Measurements from ENCODE around the gene REC114.

The REC114 gene

DNA sequence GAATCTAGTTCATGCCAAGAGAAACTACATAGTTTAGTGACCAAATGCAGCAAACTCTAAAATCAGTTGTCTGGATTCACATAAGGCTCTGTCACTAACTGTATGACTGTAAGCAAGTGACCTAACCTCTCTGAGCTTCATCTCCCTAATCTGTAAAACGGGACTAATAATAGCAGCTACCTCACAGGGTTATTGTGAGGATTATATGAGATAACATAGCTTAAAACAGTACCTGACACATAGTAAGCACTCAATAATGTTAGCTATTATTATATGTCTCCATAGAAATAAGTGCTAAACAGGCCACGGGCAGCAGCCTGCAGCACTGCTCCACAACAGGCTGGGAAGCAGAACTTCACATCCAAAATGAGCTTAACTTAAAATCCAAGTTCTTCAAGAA lies 160.0 kb downstream of the REC114 start:
- no peak for DNase-seq (ENCODE audit: low read depth, low spot score)
- no peak overlapping the region for H3K4me3 ChIP-seq (ENCODE audit: low read depth, low read length)
- TF ChIP-seq, protein P1, sequence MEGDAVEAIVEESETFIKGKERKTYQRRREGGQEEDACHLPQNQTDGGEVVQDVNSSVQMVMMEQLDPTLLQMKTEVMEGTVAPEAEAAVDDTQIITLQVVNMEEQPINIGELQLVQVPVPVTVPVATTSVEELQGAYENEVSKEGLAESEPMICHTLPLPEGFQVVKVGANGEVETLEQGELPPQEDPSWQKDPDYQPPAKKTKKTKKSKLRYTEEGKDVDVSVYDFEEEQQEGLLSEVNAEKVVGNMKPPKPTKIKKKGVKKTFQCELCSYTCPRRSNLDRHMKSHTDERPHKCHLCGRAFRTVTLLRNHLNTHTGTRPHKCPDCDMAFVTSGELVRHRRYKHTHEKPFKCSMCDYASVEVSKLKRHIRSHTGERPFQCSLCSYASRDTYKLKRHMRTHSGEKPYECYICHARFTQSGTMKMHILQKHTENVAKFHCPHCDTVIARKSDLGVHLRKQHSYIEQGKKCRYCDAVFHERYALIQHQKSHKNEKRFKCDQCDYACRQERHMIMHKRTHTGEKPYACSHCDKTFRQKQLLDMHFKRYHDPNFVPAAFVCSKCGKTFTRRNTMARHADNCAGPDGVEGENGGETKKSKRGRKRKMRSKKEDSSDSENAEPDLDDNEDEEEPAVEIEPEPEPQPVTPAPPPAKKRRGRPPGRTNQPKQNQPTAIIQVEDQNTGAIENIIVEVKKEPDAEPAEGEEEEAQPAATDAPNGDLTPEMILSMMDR (IDR thresholded peaks at IDR 0.05; ENCODE audit: low read depth, low read length), result no peak
- in situ Hi-C loops (cut with HindIII; ENCODE audit: low sequenced_read_pairs), result no loop called here

DNA sequence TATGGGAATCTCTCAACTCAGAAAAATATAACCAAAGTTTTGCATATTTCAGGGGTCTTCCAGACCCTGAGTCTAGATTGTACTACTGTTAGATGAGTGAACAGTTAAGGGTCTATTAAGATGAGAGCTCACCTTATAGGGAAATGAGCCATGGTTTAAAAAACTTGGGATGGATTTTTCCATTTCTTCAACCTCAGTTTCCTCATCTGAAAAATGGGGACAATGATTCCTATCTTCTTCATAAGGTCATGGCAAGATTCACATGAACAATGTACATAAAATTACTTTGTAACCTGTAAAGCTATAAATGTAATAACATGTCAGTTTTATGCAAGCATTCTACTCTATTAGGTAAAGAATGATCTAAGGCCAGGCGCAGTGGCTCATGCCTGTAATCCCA lies 161.5 kb downstream of the REC114 start:
- in situ Hi-C loops (cut with HindIII; ENCODE audit: low sequenced_read_pairs), result no loop called here
- DNase-seq (ENCODE audit: low read depth, low spot score), result no peak
- H3K4me3 ChIP-seq (ENCODE audit: low read depth, low read length), result no peak overlapping the region
- TF ChIP-seq, protein P1 (IDR thresholded peaks at IDR 0.05; ENCODE audit: low read depth, low read length), result no peak

DNA sequence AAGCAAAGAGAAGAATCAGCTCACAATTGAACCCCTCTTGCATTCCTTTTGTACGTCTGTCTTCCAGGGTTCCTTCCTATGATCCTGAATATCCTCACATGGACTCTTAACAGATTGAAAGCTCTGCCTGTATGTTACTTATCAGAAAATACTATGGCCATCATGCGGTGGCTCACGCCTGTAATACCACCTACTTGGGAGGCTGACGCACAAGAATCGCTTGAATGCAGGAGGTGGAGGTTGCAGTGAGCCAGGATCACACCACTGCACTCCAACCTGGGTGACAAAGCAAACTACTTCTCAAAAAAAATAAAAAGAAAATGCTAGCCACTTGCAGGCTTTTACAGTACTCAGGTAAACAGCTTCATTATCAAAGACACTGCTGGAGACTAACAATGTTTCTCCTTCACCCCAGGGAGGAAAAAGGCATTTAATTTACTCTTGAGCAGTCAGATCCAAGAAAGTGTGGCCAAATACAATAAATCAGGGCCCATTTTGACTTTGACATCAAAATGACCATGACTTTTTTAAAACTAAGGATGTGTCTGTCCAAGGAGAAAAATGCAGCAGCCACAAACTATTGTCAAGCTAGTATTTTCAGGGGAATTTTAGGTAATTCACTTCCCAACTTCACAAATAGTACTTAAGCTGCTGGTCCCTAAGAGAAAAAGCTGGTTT lies 162.9 kb downstream of the REC114 start:
- DNase-seq (ENCODE audit: low read depth, low spot score), result no peak
- in situ Hi-C loops (cut with HindIII; ENCODE audit: low sequenced_read_pairs), result no loop called here
- H3K4me3 ChIP-seq (ENCODE audit: low read depth, low read length), result no peak overlapping the region
- TF ChIP-seq, protein P1 (IDR thresholded peaks at IDR 0.05; ENCODE audit: low read depth, low read length), result no peak

DNA sequence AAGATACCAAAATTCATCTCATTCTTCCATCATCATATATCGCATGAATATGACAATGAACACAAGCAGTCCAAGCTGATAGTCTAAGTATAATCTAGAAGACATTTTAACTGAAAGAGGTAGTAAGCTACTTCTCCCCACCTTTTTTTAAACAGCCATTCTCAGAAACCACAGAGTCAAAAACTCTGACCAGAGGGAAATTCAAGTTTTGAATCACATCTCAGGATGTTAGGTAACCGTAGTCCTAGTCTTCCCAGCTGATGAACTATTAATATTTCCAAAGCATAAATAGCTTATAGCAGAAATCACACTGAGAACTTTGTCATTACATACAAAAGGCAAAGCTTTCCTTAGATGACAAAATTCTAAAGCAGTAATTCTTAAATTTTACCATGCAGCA lies 164.4 kb downstream of the REC114 start:
- no peak for DNase-seq (ENCODE audit: low read depth, low spot score)
- H3K4me3 ChIP-seq (ENCODE audit: low read depth, low read length), result no peak overlapping the region
- TF ChIP-seq, protein P1 (IDR thresholded peaks at IDR 0.05; ENCODE audit: low read depth, low read length), result no peak
- in situ Hi-C loops (cut with HindIII; ENCODE audit: low sequenced_read_pairs), result no loop called here

DNA sequence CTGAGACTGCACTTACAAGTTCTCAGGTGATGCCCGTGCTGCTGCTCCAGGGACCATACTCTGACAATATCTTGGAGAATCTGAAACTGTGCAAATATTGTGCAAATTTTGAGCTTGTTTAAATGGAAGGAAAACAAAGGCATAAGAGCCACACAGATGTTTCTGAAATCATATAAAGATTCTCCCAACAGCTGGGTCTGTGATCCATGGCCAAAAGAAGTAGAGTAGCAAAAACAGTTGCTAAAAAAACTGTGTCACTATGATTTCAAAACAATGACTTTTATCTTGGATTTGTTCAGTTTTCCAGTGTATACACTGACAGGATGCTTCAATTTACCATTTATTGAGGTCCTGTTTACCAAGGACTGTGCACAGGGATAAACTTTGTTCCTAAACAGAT lies 164.9 kb downstream of the REC114 start:
- in situ Hi-C loops (cut with HindIII; ENCODE audit: low sequenced_read_pairs), result no loop called here
- no peak for DNase-seq (ENCODE audit: low read depth, low spot score)
- TF ChIP-seq, protein P1 (IDR thresholded peaks at IDR 0.05; ENCODE audit: low read depth, low read length), result no peak
- H3K4me3 ChIP-seq (ENCODE audit: low read depth, low read length), result no peak overlapping the region

DNA sequence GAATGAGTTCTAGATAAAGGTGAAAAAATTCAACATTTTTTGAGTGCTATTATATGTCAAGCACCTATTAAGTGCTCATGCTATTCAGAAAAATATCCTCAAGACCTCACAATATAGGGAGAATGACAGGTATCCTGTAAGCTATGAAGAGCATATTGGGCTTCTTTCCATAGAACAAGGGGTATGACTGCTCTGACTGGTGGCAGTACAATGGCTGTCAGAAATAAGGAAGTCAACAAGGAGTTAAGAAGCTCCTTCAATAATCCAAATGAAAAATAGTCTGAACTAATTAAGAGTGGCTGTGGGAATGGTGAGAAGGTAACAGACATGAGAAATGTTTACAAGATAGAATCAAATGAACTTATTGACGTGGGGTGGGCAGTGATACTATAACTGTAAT lies 165.5 kb downstream of the REC114 start:
- H3K4me3 ChIP-seq (ENCODE audit: low read depth, low read length), result no peak overlapping the region
- DNase-seq (ENCODE audit: low read depth, low spot score), result no peak
- in situ Hi-C loops (cut with HindIII; ENCODE audit: low sequenced_read_pairs), result no loop called here
- TF ChIP-seq, protein P1 (IDR thresholded peaks at IDR 0.05; ENCODE audit: low read depth, low read length), result no peak
